NCI-H526 (cell line): ENCODE results near the gene PFKFB2.

Experiments
- DNase-seq, 2 experiments: peaks; one replicate each; lab custom pipeline; 2025; lab: John Stamatoyannopoulos, UW

The PFKFB2 gene

DNA sequence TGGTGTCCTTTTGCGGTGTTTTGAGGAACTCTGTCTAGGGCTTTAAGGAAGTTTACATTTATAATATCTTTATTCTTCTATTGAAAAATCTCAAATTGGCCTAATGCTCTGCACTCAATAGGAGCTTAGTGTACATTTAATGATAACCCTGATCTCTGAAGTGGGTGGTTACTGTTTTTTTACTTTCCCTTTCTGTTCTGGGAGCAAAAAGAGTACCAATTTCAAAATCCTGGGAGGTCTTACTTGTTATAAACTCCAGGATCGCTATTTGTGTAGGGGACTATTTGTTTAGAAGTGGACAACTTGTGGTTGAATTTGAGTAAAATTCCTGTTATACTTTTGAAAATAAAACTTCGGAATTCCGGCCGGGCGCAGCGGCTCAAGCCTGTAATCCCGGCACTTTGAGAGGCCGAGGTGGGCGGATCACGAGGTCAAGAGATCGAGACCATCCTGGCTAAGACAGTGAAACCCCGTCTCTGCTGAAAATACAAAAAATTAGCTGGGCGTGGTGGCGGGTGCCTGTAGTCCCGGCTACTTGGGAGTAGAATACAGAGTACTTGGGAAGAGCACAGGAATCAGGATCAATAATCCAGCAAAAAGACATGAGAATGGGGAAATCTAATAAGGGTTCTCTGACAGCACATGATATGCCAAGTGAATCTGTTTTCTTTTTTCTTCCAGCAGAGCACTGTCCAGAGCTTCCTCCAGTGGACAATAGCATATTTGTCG, 36.7 kb downstream of the PFKFB2 start:
- DNase-seq, result no peak

DNA sequence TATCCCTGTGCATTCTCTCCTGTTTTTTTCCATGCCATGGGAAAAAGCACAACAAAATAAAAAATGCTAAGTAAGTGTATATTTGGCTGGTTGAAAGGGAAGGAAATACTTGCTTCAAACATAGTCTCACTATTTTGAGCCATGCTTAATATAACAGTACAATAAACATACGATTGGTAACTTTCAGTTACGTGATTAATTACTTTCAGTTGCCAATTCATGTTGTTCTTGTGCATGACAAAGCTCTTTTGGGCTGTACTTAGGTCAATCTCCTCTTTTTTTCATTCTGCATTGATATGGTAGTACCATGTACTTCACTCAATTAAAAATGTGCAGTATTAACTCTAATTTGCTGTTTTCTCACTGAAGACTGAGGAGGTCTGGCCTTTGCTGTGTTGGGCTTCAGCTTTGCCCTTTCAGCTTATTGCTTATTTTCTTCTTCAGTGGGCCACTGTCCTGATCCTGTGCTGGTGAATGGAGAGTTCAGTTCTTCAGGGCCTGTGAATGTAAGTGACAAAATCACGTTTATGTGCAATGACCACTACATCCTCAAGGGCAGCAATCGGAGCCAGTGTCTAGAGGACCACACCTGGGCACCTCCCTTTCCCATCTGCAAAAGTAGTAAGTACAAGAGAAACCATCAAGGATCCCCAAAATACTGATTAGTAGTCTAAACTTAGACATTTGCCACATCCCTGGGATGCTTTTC, 38.3 kb downstream of the PFKFB2 start:
- no peak for DNase-seq

DNA sequence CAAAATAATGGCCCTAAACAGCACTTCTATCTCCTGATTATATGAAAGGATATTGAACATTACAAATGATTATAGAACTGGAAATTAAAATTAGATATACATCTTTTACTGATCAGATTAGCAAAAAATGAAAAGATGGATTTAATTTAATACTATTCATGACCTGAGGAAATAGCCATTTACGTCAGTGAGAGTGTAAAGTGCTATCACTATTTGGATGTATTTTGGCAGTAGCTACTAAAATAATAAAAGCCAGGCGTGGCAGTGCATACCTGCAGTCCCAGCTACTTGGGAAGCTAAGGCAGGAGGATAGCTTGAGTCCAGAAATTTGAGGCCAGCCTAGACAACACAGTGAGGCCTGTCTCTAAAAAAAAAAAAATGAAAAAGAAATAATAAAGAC, 40.9 kb downstream of the PFKFB2 start:
- no peak for DNase-seq

DNA sequence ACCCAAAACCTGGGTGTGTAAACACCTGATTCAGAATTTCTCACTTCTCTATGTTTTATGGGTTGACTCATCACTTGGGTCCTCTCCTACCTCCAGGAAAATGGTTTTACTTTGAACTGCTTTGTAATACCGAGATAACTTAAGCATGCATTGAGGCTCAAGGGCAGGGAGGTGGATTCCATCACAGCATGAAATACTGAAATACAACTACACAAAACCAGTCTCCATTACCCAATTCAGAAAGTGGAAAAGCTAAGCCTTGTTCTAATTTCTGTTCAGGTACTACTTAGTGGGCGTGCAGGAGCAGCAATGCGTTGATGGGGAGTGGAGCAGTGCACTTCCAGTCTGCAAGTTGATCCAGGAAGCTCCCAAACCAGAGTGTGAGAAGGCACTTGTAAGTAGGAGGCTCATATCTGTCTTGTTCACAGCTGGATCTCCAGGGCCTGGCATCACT, 44.8 kb downstream of the PFKFB2 start:
- no peak for DNase-seq

DNA sequence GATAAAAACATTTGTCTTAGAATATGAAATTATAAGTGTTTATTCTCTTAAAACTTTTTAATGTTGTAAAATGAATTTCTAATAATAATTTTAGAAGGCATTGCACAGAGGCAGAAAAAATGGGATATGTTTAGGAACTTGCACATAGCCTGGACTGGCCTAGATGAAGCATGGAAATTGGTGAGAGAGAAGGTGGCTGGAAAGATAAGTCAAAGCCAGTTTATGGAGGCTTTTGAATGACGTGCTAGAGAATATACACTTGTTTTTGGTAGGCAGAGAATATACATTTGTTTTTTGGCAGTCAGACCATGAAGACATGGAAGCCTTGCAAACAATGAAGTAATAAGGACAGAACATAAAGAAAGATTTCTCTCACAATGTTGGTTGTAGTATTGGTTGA, 48.6 kb downstream of the PFKFB2 start:
- no peak for DNase-seq

DNA sequence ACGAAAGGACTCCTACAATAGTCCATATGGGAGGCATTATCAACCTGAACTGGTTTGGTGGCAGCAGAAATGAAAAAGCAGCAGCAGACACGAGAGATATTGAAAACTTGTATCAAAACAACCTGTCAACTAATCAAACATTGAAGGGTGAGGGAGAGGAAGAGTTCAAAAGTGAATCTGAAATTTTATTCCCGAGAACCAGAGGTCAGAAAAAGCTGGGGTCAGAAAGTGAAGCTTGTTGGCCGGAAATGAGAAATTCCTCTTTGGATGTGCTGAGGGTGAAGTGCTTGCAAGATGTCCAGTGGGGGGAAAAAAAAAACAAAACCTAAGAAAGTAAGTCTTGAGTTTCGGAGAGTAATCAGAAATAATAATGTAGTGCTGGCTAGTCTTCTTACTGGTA, 49.1 kb downstream of the PFKFB2 start:
- no peak for DNase-seq

DNA sequence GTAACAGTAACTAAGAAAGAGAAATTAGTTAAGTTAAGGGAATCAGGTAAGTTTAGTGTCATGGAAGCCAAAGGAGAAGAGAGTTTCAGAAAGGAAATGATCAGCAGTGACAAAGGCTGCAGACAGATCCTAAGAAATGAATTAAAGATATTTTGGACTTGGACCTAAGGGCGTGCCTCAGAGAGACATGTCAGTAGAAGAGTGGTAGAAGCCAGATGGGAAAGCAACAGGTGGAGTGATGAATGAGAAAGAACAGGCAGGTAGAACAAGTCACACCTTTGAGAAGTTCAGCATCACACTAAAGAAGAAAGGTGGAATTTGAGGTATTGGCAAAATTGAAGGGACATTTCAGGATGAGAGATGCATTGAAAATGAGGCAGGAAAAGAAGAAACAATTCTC, 49.6 kb downstream of the PFKFB2 start:
- DNase-seq, result no peak

DNA sequence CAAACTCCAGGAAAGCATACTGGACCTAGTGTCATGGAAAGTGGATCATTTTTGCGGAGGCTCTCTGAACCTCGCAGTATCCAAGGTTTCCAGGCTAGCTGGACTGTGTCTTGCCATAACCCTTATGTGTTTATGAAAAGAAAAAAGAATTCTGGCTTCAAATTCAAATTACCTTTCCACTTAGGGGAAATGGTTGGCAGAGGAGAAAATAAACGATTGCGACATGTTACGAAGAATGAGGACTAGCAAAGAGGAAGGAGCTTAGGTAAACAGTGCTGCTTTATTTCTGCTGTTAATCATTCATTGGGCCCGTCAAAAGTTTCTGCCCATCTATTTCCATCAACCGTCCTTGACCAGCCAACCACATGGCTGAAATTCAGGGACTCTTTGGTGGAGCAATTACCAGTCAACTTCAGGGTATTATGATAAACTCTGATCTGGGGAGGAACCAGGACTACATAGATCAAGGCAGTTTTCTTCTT, 50.9 kb downstream of the PFKFB2 start, which contains the start of gene C4BPA:
Gene C4BPA, plus strand, starts transcription at position 342 of the 482 bp plus-strand sequence. CDS start 8,793 bp downstream, outside the sequence.
- DNase-seq, result no peak

DNA sequence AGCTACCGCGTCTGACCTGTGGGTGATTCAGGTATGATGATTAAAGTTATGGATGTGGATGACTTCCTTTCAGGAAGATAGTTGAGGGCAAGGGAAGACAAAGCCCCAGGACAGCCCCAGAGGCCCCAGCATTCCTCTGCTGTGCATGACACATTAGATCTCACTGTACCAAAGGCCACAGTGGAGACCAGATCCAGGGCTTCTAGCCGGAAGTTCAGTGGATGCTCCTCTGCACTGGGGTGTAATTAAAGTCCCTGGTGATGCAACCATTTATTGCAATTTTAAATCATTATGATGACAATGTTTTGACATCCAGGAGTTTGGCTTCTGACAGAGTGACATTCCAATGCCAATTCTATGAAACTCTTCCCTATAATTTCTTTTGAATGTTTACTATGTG, 55.9 kb downstream of the PFKFB2 start:
- DNase-seq, result no peak

DNA sequence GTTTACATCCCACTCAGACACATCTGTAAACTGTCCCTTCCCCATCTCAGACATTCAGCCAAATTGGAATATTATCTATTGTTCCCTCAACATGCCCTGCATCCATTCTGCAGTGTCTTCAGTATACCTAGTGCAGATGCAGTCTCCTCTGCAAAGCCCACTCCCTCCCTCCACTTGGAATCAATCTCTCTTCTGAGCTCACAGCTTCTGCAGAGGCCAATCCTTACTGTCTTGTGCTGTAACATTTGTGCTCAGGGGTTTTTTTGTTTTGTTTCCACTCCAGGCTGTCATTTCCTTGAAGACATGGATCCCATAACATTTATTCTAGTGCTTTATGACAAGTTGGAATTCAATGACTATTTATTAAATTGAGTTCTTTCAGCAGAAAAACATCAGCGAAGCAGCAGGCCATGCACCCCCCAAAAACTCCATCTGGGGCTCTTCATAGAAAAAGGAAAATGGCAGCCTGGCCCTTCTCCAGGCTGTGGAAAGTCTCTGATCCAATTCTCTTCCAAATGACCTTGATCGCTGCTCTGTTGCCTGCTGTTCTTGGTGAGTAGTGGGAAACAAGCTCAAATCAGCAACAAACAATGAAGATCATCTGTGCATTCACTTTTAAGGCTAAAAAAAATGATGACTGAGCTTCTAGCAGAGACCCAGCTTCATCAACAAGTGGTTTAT, 59.7 kb downstream of the PFKFB2 start:
- no peak for DNase-seq

DNA sequence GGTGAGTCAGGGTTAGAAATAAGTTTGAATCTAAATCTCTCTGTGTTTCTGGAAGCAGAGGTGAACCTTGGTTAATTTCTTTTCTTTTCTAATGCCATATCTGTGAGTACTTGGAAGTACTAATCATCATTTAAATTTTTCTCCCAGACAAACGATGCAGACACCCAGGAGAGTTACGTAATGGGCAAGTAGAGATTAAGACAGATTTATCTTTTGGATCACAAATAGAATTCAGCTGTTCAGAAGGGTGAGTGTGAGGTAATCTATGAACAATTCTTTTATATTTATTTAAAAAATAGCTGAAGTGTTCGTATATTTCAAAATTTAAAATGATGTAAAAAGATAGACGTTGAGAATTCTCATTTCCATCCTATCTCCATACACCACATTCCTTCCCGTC, 62.2 kb downstream of the PFKFB2 start:
- DNase-seq, result no peak

DNA sequence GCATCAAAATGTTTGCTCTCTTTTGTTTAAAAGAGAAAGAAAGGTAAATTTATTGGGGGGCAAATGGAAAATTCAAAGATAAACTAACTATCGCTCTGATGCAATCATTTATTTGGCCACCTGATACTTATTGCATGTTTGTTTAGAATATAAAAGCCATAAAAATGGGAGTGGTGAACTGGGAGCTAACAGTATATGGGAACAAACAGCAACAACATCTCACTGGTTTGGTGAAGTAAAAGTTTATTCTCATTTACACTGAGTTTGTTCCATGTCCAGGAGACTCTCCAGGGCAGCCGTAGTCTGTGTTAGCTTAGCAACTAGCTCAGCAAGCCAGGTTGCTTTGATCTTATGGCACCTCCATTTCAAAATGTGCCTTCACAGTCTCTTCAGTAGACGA, 71.3 kb downstream of the PFKFB2 start:
- DNase-seq, result no peak

DNA sequence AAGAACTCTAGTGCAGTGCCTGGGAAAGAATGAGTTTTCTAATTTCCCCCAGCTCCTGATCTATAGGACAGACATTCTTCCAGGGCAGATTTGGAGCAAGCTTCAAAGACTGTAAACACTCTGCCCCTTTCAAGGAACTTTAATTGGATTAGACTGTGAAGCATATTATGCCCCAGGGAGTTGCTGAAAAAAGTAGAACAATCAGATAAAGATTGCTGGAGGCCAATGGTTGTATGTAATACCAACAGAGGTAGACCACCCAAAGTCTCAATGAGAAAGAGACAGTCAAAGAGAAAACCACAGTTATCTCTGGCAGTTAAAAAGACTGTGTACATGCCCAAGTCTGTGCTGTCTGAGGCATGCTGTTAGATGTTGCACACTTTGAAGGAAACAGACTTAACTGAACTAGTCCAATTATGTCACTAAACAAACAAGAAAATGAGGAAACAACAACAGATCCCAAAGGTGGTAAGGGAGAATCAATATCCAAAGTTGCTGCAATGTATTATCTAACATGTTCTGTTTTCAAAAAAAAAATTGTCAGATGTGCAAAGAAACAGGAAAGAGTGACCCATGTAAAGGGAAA, 75.4 kb downstream of the PFKFB2 start:
- no peak for DNase-seq

DNA sequence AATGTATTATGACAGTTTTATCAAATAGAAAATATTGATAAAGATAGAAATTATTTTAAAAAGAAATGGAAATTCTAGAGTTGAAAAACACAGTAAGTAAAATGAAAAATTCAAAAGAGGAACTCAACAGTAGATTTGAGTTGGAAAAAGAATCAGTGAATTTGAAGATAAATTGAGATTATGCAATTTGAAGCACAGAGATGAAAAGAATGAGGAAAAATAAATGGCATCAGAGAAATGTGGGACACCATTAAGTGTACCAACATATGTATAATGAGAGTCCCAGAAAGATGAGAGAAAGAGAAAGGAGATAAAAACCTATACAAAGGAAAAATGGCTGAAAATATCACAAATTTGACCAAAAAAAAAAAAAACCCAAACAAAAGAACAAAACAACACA, 76.0 kb downstream of the PFKFB2 start:
- DNase-seq, result no peak
